Effector CD4-positive, alpha-beta T cell (primary cell): ENCODE measurements around the gene MAP3K7CL.
"Not testable (repeated sequence)": the region's sequence is repeated elsewhere in the genome, so short reads cannot be mapped to it uniquely, and the experiment has no call there.

Source experiments
- DNase-seq: peaks from one replicate; pipeline ENCODE4 v3.0.0-alpha.2; 2020

Gene MAP3K7CL

GRCh38 chr21:29133796-29134195 lies 3.4 kb downstream of the MAP3K7CL start:
- no peak for DNase-seq

- DNase-seq: no peak
Measured at GRCh38 chr21:29135481-29135880, 5.0 kb downstream of the MAP3K7CL start.

- DNase-seq: no peak
Measured at GRCh38 chr21:29136033-29136432, 5.6 kb downstream of the MAP3K7CL start.

- no peak for DNase-seq
Measured at GRCh38 chr21:29144736-29145353, 14.4 kb downstream of the MAP3K7CL start.

- DNase-seq: no peak
Measured at GRCh38 chr21:29145354-29145782, 14.9 kb downstream of the MAP3K7CL start.

GRCh38 chr21:29145852-29146453 lies 15.5 kb downstream of the MAP3K7CL start:
- DNase-seq: no peak

GRCh38 chr21:29146726-29147125 lies 16.3 kb downstream of the MAP3K7CL start:
- no peak for DNase-seq

GRCh38 chr21:29148530-29148929 lies 18.1 kb downstream of the MAP3K7CL start:
- DNase-seq: no peak

GRCh38 chr21:29149808-29150425 lies 19.5 kb downstream of the MAP3K7CL start:
- DNase-seq: no peak

GRCh38 chr21:29151931-29152330 lies 21.5 kb downstream of the MAP3K7CL start:
- no peak for DNase-seq

GRCh38 chr21:29152916-29153315 lies 22.5 kb downstream of the MAP3K7CL start:
- DNase-seq: no peak

- DNase-seq: no peak
Measured at GRCh38 chr21:29154270-29154669, 23.8 kb downstream of the MAP3K7CL start.

GRCh38 chr21:29155118-29155932 lies 24.9 kb downstream of the MAP3K7CL start:
- DNase-seq: no peak

GRCh38 chr21:29155933-29156260 lies 25.5 kb downstream of the MAP3K7CL start:
- DNase-seq: no peak

- DNase-seq: no peak
Measured at GRCh38 chr21:29157080-29157479, 26.6 kb downstream of the MAP3K7CL start.

- no peak for DNase-seq
Measured at GRCh38 chr21:29159842-29160241, 29.4 kb downstream of the MAP3K7CL start.

- not testable (repeated sequence) for DNase-seq
Measured at GRCh38 chr21:29162825-29163224, 32.4 kb downstream of the MAP3K7CL start.

- DNase-seq: no peak
Measured at GRCh38 chr21:29163341-29164115, 33.1 kb downstream of the MAP3K7CL start.

- no peak for DNase-seq
Measured at GRCh38 chr21:29164323-29164942, 34.0 kb downstream of the MAP3K7CL start.

GRCh38 chr21:29166323-29166722 lies 35.9 kb downstream of the MAP3K7CL start:
- no peak for DNase-seq

- no peak for DNase-seq
Measured at GRCh38 chr21:29166853-29167252, 36.4 kb downstream of the MAP3K7CL start.

GRCh38 chr21:29167481-29167880 lies 37.0 kb downstream of the MAP3K7CL start:
- DNase-seq: not testable (repeated sequence)
